ENCODE data around the gene SHROOM3. TPM values are rescaled to one million over a fixed set of nuclear protein-coding genes. Genes with fewer than 3 reads are reported as not detected.

Gene SHROOM3
- total and polyA plus RNA-seq, 8 donors: 13.5 to 96.9 (median 16.9) TPM

GRCh38 chr4:76654791-76655190 is 219.8 kb downstream of the SHROOM3 start:
- Histone ChIP-seq H3K27me3 (no peaks in the 10 kb centered on the region), H3K27ac (peak overlapping the region in 1 of 2 donors; percentile 14), H3K9me3 (no peaks in the 10 kb centered on the region), H3K36me3 (no peaks in the 10 kb centered on the region), H3K4me3 (no peak overlapping the region), H3K4me1 (peaks cover 4 to 5% of the 10 kb centered on the region in 2 donors)
- intact Hi-C loops (cut with DNase I): no loop called here
- DNase-seq: no peak
- peak; percentile 20 for ATAC-seq
- TF ChIP-seq CTCF (IDR thresholded peaks at IDR 0.05): no peak

- H3K4me1 ChIP-seq: peaks cover 4 to 5% of the 10 kb centered on the region in 2 donors
- no peaks in the 10 kb centered on the region for H3K36me3 ChIP-seq
- H3K27me3 ChIP-seq: no peaks in the 10 kb centered on the region
- no peak overlapping the region for H3K27ac ChIP-seq
- ATAC-seq (no peak), DNase-seq (no peak)
- intact Hi-C loops (cut with DNase I): no loop called here
- no peaks in the 10 kb centered on the region for H3K9me3 ChIP-seq
- no peak overlapping the region for H3K4me3 ChIP-seq
- no peak for TF ChIP-seq CTCF (IDR thresholded peaks at IDR 0.05)
Observed at GRCh38 chr4:76655566-76656479, 220.8 kb downstream of the SHROOM3 start.

GRCh38 chr4:76657443-76657842 is 222.4 kb downstream of the SHROOM3 start:
- ATAC-seq: no peak

GRCh38 chr4:76658231-76659102 is 223.4 kb downstream of the SHROOM3 start:
- Histone ChIP-seq H3K36me3 (no peaks in the 10 kb centered on the region), H3K27ac (peak overlapping the region in 1 of 2 donors; percentile 13), H3K9me3 (no peaks in the 10 kb centered on the region), H3K27me3 (no peaks in the 10 kb centered on the region), H3K4me1 (peaks cover 4 to 5% of the 10 kb centered on the region in 2 donors), H3K4me3 (no peak overlapping the region)
- DNase-seq (no peak), ATAC-seq (peak; percentile 13)
- intact Hi-C loops (cut with DNase I): no loop called here
- TF ChIP-seq CTCF (IDR thresholded peaks at IDR 0.05): no peak

More at GRCh38 chr4:76657443-76657842, 222.4 kb downstream of the SHROOM3 start:
- intact Hi-C loops (cut with DNase I): no loop called here
- H3K27me3 ChIP-seq: no peaks in the 10 kb centered on the region
- no peak for TF ChIP-seq CTCF (IDR thresholded peaks at IDR 0.05)
- peak overlapping the region in 1 of 2 donors; percentile 13 for H3K27ac ChIP-seq
- no peaks in the 10 kb centered on the region for H3K9me3 ChIP-seq
- H3K4me1 ChIP-seq: peaks cover 4 to 5% of the 10 kb centered on the region in 2 donors
- H3K4me3 ChIP-seq: no peak overlapping the region
- DNase-seq: no peak
- H3K36me3 ChIP-seq: no peaks in the 10 kb centered on the region

- Histone ChIP-seq H3K36me3 (no peaks in the 10 kb centered on the region), H3K4me3 (no peak overlapping the region), H3K9me3 (no peaks in the 10 kb centered on the region), H3K4me1 (peaks cover 4 to 5% of the 10 kb centered on the region in 2 donors), H3K27me3 (no peaks in the 10 kb centered on the region), H3K27ac (no peak overlapping the region)
- intact Hi-C loops (cut with DNase I): no loop called here
- TF ChIP-seq CTCF (IDR thresholded peaks at IDR 0.05): no peak
- ATAC-seq: no peak
- DNase-seq: no peak
Observed at GRCh38 chr4:76659103-76659490, 224.1 kb downstream of the SHROOM3 start.

Measured in left lung (tissue), 10 donors.